ENCODE data around the gene DGKQ.
A peak's percentile ranks its signal among the peaks of the same experiment; 100 is the strongest.
"Not testable (repeated sequence)": the region's sequence is repeated elsewhere in the genome, so short reads cannot be mapped to it uniquely, and the experiment has no call there.

Gene DGKQ

DNA sequence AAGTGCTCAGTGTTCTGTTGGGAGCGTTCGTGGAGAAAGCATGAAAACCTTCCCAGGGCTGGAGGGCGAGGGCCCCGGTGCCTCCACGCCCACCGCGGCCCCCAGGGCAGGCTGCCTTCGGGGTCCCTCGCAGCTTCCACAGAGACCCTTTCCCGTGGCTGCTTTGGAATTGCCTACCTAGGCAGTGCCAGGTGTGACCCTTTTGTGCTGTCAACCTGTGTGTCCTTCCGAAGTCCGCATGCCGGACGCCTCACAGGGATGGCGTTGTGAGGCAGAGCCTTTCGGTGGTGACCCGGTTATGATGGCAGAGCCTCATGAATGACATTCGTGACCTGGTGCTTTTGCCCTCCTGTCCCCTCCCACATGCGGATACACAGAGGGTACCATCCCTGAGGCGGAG lies 23.7 kb downstream of the DGKQ start:
- no peak for DNase-seq

DNA sequence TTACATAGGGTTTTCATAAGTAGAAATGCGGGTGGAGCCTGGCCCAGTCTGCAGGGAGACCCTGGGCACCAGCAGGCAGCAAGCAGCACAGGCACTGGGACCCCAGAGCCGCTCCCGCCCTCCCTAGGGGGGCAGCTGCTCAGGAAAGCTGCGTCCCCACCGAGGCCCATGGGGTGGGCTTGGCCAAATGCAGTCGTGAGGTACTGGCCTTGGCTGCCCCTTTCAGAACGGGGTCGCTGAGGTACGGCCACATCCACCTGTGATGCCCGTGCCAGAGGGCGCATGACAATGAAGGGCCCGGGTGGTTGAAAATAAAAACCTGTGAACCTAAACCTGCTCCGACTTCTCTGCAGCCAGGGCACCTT lies 24.5 kb downstream of the DGKQ start:
- no peak for DNase-seq

- no peak for DNase-seq
Measured at GRCh38 chr4:948101-948935, 25.1 kb downstream of the DGKQ start.

DNA sequence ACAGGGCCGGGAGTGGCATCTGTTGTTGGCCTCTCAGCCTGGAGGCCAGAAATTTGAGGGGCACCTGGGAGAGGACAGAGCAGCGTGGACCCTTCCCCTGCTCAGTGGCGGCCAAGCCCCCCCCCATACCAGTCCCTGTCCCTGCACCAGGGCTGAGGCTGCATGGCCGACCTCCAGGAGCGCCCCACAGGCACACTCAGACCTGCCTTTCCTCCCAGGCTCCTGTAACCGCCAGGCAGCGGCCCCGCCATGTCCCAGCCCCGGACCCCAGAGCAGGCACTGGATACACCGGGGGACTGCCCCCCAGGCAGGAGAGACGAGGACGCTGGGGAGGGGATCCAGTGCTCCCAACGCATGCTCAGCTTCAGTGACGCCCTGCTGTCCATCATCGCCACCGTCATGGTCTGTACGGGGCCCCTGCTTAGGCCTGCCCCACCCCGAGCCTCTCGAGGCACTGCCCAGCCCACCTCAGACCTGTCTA lies 25.8 kb downstream of the DGKQ start:
- DNase-seq, result no peak

- DNase-seq, result no peak
Measured at GRCh38 chr4:946517-947471, 26.6 kb downstream of the DGKQ start.

DNA sequence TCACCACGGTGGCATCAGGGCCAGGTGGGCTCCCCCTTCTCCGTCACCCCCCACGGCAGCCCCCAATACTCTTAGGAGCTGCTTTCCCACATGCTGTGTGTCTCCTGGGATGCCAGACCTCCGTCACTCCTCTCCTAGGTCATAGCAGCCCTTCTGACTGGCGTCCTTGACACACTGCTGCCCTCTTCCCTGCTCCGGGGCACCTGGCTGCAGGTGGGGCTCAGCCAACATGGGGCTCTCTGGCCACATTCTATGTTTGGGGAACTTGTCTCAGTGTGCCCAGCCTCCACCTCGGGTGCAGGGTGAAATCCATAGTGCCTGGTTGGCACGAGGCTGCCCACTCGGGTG lies 27.3 kb downstream of the DGKQ start:
- no peak for DNase-seq

DNA sequence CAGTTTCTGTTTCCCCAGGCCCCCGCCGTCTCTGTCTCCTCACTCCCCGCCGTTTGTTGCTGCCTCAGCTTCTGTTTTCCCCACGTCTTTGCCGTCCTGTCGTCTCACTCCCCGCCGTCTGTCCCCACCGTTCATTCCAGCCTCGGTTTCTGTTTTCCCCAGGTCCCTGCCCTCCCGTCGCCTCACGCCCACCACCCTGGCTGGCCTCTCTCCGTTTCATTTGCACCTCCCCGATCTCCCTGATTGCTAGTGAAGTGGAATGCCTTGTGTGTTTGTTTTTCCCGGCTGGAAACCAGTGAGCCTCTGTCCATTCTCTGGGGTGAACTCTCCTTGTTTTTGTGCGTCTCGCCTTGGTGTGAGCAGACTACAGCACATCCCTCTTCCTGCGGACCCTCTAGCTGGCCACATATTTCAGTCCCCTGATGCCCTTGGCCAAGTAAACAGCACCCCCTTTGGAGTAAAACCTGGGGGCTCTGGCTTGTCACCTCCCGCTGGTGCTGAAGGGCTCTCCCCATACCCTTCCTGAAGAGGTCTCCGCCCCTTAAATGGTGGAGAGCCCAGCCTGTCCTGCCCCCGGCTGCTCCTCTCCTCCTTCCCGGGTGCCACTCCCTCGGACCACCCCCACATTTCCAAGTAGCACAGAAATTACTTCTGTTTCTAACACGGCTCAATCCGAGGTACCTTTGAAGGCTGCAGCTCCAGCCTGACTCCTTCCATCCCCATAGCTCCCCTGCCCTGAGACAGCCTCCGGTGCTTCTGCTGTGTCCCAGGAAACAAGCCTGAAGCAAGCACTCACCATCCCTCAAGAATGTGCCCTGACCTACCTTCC lies 27.9 kb downstream of the DGKQ start:
- DNase-seq, result no peak

DNA sequence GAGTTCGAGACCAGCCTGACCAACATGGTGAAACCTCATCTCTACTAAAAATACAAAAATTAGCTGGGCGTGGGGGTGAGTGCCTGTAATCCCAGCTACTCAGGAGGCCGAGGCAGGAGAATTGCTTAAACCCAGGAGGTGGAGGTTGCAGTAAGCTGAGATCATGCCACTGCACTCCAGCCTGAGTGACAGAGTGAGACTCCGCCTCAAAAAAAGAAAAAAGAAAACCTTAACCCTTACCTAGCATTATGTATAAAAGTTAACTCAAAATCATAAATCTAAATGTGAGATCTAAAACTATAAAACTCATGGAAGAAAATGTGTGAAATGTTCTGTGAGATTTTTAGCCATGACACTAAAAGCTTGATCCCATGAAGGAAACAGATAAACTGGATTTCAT lies 33.9 kb downstream of the DGKQ start:
- DNase-seq, result not testable (repeated sequence)

DNA sequence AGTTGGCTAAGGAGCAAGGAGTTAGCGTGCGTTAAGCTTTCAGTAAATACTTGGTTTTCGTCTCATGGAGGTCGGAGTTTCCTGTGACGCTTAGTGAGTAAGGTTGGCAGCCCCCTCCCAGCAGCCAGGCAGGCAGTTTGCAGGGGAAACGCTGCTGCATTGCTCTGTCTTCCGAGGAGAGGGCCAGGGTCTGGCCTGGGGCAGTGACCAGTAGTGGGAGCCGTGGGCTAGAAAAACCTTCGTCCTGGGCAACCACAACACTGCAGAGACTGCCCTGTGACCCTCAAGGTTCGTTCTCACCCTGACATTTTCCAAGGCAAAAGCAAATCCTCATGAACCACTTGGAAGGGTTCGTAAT lies 40.7 kb downstream of the DGKQ start:
- no peak for DNase-seq

DNA sequence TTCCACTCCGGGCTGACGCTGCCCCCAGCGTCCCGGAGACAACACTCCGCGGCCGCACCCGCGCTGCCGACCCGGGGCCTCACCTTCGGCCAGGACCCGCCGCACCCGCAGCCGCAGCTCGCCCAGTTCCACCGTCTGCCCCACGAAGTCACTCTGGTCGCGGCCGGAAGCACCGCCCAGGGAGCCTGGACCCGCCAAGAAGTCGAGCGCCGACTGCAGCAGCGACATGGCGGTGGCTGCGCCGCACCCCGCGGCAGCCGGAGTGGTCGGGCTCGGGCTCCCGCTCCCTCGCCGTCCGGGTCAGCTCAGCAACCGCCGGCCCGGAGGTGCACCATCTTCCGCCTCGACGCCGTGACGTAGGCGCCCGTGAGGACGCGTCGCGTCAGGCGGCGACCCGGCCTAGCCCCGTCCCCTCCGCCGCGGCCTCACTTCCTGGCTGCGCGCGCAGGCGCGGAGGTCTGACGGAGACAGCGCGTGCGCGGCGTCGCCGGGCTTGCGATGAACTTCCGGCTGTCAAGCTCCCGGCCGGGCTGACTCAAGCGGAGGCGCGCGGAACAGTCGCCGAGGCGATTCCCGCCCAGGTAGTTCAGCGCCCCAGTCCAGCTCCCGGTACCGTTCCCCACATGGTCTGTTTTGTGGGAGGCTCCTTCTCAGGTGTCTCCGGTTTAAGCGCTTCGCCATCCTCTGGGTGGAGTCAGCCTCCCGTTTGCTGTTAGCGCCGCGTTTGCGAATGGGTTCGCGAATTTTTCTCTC lies 41.2 kb downstream of the DGKQ start, which contains the start of the genes GAK and TMEM175:
Gene GAK (minus strand): TSS at position 357 of the 753 bp plus-strand sequence. CDS start 129 bp downstream, at position 228.
Gene TMEM175 (plus strand): TSS at position 501 of the 753 bp plus-strand sequence. CDS start 15,280 bp downstream, outside the sequence.
- peak; percentile 92 to 94 for DNase-seq

GRCh38 chr4:931194-931959 lies 42.0 kb downstream of the DGKQ start:
- no peak for DNase-seq

- DNase-seq, result no peak
Measured at GRCh38 chr4:930827-931193, 42.6 kb downstream of the DGKQ start.

DNA sequence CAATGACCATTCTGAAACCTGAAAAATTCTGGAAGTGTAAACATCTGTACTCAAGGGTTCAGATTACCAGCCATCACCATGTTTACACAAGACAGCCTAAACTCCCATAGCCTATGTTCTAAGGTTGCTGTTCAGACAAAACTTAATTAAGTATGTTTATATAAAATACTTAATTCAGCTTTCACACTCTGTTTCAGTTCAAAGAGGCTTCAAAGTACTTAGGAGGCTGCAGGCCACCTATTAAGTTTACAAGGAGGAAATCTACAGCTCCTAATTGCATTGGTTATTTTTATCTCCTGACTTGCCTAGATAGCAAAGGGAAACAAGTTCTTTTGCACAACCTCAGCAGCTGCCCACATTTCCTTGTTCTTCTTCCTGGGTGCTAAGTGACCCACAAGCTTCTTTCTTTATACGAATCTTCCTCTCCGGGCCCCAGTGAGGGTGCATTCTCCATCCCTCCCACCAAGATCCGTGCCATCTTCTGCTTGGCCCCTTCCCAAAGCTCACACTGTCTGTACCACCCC lies 43.3 kb downstream of the DGKQ start:
- no peak for DNase-seq

GRCh38 chr4:929096-929765 lies 44.1 kb downstream of the DGKQ start:
- no peak for DNase-seq

DNA sequence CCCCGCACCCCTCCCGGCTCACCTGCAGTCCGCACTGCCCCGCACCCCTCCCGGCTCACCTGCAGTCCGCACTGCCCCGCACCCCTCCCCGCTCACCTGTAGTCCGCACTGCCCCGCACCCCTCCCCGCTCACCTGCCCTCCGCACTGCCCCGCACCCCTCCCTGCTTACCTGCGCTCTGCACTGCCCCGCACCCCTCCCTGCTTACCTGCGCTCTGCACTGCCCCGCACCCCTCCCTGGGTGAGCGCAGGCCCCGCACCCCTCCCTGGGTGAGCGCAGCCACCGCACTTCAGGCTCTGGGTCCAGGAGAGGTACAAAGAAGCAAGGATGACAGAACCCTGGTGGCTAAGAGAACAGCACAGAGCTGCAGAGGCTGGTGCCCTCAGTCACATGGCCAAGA lies 45.8 kb downstream of the DGKQ start:
- DNase-seq, result not testable (repeated sequence)

DNA sequence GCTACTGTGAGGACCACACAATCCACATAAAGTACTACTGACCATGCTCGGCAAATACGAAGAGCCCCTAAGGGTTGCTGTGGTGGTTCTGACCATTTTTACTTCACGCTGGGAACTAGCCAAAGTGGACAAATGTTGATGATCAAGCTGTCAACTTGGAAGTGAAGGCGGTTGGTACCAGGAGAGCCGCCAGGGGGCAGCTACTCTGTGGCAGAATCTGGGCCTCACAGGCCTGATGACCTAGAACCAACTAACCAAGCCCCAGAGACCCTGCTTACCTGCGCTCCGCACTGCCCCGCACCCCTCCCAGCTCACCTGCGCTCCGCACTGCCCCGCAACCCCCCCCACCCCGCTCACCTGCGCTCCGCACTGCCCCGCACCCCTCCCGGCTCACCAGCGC lies 46.8 kb downstream of the DGKQ start:
- no peak for DNase-seq

DNA sequence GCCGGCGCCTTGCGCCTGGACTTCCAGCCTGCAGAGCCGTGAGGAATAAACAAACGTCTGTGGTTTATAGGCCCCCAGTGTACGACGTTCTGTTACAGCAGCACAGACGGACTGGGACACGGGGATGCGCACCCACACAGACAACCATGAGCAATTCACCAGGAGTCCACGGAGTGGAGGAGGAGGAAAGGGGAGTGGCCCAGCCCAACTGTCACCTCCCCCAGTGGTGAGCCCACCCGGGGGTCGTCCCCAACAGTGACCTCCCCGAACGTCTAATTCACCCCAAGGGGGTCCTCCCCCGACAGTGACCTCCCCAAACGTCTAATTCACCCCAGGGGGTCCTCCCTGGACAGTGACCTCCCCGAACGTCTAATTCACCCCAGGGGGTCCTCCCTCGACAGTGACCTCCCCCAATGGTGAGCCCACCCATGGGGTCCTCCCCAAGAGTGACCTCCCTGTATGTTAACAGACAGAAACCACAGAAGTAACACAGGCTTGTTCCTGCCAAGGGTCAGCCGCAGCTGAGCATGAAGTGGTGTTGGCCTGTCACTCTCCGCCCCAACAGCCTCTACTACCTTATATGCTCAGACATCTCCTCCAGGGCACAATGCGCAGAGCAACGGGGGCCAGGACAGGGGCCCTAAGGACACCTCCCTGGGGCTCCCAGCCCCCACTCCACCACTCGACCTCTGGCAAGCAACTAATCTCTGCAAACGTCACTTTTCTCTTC lies 47.4 kb downstream of the DGKQ start:
- no peak for DNase-seq

DNA sequence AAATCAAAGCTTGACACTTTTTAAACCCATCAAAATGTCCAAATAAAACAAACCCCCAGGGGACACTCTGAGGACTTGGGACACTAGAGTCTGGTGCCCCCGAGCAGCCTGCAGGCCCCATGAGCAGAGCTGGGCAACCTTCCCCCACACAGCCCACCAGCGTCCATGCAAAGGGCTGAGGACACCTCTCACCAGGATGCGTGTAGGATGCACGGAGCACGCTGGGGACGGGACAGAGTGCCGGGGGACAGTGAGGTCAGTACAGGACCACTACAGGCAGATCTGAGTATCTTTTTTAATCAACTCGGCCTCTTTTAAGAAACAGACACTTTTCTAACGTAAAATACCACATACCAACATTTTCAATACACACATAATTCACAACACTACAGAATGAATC lies 48.2 kb downstream of the DGKQ start:
- DNase-seq, result no peak
